K562 (cell line): ENCODE data around the gene NTSR1.

Experiments used
- EP300 ChIP-seq: IDR thresholded peaks from 2 replicates; pipeline ENCODE4 v1.6.1; 2012; ENCODE audit warnings: low read length, improper control_type of control experiment
- POLR2G ChIP-seq: fragments of 200-400 bp; formaldehyde crosslinking; IDR thresholded peaks from 2 replicates; pipeline ENCODE4 v1.6.1; 2017; ENCODE audit warnings: low read depth, mild to moderate bottlenecking, antibody characterized with exemption, low read length, moderate library complexity
- SP1 ChIP-seq: sonication (generic); formaldehyde crosslinking; IDR thresholded peaks from 2 replicates; pipeline ENCODE4 v1.8.1; 2022; ENCODE audit warnings: mild to moderate bottlenecking, missing genetic modification reagents
- ZFX ChIP-seq: sonication (generic); formaldehyde crosslinking; IDR thresholded peaks from 2 replicates; pipeline ENCODE4 v1.8.0; 2022; ENCODE audit warnings: mild to moderate bottlenecking, missing genetic modification reagents, moderate library complexity
- ZNF146 ChIP-seq: IDR thresholded peaks from one replicate; pipeline ENCODE4 v1.6.1; 2018; ENCODE audit warnings: missing compliant biosample characterization; ENCODE audit not compliant: unreplicated experiment
- TF ChIP-seq, protein P1 (sequence below), 3 experiments: IDR thresholded peaks in 2 of 3; conservative IDR thresholded peaks in 1 of 3; 2 replicates each; pipeline ENCODE4 v1.5.1; 2011 to 2012; ENCODE audit warnings: low read length in 3 of 3, mild to moderate bottlenecking in 3 of 3, control low read depth in 2 of 3, improper control_type of control experiment in 1 of 3, inconsistent platforms in 1 of 3, low read depth in 1 of 3, mixed read lengths in 1 of 3, moderate library complexity in 1 of 3; ENCODE audit not compliant: insufficient read depth in 2 of 3

DNA sequence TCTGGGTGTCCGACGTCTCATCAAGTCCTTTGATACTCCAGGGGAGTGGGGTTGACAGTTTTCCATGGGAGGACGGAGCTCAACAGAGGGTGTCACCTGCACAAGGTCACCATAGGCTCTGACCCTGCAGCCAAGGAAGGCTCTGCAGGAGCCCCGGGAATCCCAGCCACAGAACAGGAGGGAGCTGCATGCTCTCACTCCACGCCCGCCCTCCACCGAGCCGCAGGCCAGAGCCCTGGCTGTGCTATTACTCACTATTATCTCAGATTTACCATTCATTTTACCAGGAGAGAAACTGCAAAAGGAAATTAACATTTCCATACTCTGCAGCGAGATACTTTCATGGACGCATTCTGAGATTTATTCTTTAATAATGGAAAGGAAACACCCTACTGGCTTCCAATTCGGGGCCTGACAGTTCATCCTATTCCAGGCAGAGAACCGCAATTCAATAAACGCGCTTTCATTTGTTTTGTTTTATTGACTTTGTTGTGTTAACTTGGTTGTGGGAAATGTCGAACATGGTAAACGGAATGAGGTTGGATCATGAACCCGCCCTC, 18.3 kb upstream of the NTSR1 start:
- TF ChIP-seq SP1 (CRISPR knock-in tag) (no peak), EP300 (no peak), POLR2G (no peak), ZFX (CRISPR knock-in tag) (no peak), ZNF146 (no peak)
- TF ChIP-seq, protein P1, sequence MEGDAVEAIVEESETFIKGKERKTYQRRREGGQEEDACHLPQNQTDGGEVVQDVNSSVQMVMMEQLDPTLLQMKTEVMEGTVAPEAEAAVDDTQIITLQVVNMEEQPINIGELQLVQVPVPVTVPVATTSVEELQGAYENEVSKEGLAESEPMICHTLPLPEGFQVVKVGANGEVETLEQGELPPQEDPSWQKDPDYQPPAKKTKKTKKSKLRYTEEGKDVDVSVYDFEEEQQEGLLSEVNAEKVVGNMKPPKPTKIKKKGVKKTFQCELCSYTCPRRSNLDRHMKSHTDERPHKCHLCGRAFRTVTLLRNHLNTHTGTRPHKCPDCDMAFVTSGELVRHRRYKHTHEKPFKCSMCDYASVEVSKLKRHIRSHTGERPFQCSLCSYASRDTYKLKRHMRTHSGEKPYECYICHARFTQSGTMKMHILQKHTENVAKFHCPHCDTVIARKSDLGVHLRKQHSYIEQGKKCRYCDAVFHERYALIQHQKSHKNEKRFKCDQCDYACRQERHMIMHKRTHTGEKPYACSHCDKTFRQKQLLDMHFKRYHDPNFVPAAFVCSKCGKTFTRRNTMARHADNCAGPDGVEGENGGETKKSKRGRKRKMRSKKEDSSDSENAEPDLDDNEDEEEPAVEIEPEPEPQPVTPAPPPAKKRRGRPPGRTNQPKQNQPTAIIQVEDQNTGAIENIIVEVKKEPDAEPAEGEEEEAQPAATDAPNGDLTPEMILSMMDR (IDR thresholded peaks at IDR 0.05 in 2 of 3, conservative IDR thresholded peaks at IDR 0.05 in 1 of 3; ENCODE audit: insufficient read depth in 2 of 3, low read depth in 1 of 3, low read length in 3 of 3) = no peak
